ENCODE results near the gene FAIM2.
A peak's percentile ranks its signal among the peaks of the same experiment; 100 is the strongest.

GRCh38 chr12:49945394-49946080 is 41.8 kb upstream of the FAIM2 start:
- TF ChIP-seq EZH2 (IDR thresholded peaks at IDR 0.05; ENCODE audit: borderline replicate concordance, low read length), result no peak
- TF ChIP-seq, protein P1, sequence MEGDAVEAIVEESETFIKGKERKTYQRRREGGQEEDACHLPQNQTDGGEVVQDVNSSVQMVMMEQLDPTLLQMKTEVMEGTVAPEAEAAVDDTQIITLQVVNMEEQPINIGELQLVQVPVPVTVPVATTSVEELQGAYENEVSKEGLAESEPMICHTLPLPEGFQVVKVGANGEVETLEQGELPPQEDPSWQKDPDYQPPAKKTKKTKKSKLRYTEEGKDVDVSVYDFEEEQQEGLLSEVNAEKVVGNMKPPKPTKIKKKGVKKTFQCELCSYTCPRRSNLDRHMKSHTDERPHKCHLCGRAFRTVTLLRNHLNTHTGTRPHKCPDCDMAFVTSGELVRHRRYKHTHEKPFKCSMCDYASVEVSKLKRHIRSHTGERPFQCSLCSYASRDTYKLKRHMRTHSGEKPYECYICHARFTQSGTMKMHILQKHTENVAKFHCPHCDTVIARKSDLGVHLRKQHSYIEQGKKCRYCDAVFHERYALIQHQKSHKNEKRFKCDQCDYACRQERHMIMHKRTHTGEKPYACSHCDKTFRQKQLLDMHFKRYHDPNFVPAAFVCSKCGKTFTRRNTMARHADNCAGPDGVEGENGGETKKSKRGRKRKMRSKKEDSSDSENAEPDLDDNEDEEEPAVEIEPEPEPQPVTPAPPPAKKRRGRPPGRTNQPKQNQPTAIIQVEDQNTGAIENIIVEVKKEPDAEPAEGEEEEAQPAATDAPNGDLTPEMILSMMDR (conservative IDR thresholded peaks at IDR 0.05 in 1 of 2, IDR thresholded peaks at IDR 0.05 in 1 of 2; ENCODE audit: extremely low read depth in 1 of 2, insufficient read depth in 1 of 2, low read depth in 1 of 2, low read length in 2 of 2), result peak; percentile 77 to 85
